OCI-LY3 (cell line): ENCODE measurements around the gene ELMO1.

Experiments
- H2AFZ ChIP-seq: fragments of 200-600, 300-600 bp; shearing (Covaris generic); 2 replicates; pipeline ENCODE4 v1.6.0; 2014; ENCODE audit warnings: antibody characterized with exemption, low read depth, low read length
- H3K27ac ChIP-seq: fragments of 200-600, 300-600 bp; sonication (generic); 2 replicates; pipeline ENCODE4 v1.5.1; 2014; ENCODE audit warnings: mild to moderate bottlenecking, low read length, moderate library complexity, mixed read lengths
- H3K27me3 ChIP-seq: fragments of 200-600, 300-600 bp; sonication (generic); 2 replicates; pipeline ENCODE4 v1.6.1; 2014; ENCODE audit warnings: low read depth, low read length, mixed read lengths
- H3K36me3 ChIP-seq: fragments of 200-600, 300-600 bp; sonication (generic); replicated peaks from 2 replicates; pipeline ENCODE3; 2014; ENCODE audit warnings: low read depth, low read length, mixed read lengths
- H3K4me1 ChIP-seq: fragments of 300-600, 200-600 bp; sonication (generic); 2 replicates; pipeline ENCODE4 v1.6.1; 2014; ENCODE audit warnings: low read length, mixed read lengths
- H3K4me2 ChIP-seq: fragments of 200-600, 300-600 bp; sonication (generic); 2 replicates; pipeline ENCODE4 v1.6.1; 2014; ENCODE audit warnings: low read length, mixed read lengths
- H3K4me3 ChIP-seq: fragments of 300-600, 200-600 bp; sonication (generic); 2 replicates; pipeline ENCODE4 v1.5.1; 2014; ENCODE audit warnings: antibody characterized with exemption, mild to moderate bottlenecking, low read length, moderate library complexity
- H3K79me2 ChIP-seq: fragments of 300-600, 200-600 bp; shearing (Covaris generic); 2 replicates; pipeline ENCODE4 v1.6.1; 2014; ENCODE audit warnings: mild to moderate bottlenecking, low read length, mixed read lengths
- H3K9ac ChIP-seq: fragments of 300-600, 200-600 bp; shearing (Covaris generic); 2 replicates; pipeline ENCODE4 v1.6.0; 2014; ENCODE audit warnings: mild to moderate bottlenecking, low read length, moderate library complexity
- H3K9me3 ChIP-seq: fragments of 200-600, 300-600 bp; shearing (Covaris generic); 2 replicates; pipeline ENCODE4 v1.6.1; 2014; ENCODE audit warnings: low read length, mixed read lengths; ENCODE audit not compliant: insufficient read depth
- H4K20me1 ChIP-seq: fragments of 200-600, 300-600 bp; sonication (generic); 2 replicates; pipeline ENCODE4 v1.6.1; 2016; ENCODE audit warnings: low read length, mixed read lengths; ENCODE audit not compliant: insufficient read depth
- EZH2phosphoT487 ChIP-seq: fragments of 200-600 bp; shearing (Covaris generic); IDR thresholded peaks from 2 replicates; pipeline ENCODE4 v1.6.1; 2018; ENCODE audit warnings: antibody characterized with exemption, mixed run types, low read depth
- TF ChIP-seq, protein P1 (sequence below): fragments of 200-600, 300-600 bp; sonication (generic); IDR thresholded peaks from 2 replicates; pipeline ENCODE4 v1.5.1; 2014; ENCODE audit warnings: antibody characterized with exemption, low read length, low read depth

The ELMO1 gene

DNA sequence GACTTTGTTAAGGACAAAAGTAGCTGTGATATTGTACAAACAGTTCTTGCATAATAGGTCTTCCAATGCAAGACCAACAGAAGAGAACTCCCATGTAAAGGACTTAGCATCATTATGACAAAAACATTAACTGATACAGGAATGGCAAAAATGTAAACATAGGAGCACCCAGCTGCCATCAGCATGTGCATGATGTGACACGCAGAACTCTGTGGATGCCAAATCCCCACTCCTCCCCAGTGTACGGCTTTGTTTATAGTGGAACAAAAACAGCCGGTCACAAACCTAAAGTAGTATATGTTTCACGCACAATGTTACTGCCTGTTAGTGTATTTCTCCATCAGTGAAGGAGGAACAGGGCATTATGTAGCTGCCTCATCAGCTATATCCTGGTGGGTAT lies 408.3 kb downstream of the ELMO1 start:
- H3K9me3 ChIP-seq, result peaks cover 13% of the 10 kb centered on the region; the same call in 1 of the 2 replicates
- H3K36me3 ChIP-seq, result peaks cover 30% of the 10 kb centered on the region
- TF ChIP-seq EZH2phosphoT487, result no peak
- TF ChIP-seq, protein P1, sequence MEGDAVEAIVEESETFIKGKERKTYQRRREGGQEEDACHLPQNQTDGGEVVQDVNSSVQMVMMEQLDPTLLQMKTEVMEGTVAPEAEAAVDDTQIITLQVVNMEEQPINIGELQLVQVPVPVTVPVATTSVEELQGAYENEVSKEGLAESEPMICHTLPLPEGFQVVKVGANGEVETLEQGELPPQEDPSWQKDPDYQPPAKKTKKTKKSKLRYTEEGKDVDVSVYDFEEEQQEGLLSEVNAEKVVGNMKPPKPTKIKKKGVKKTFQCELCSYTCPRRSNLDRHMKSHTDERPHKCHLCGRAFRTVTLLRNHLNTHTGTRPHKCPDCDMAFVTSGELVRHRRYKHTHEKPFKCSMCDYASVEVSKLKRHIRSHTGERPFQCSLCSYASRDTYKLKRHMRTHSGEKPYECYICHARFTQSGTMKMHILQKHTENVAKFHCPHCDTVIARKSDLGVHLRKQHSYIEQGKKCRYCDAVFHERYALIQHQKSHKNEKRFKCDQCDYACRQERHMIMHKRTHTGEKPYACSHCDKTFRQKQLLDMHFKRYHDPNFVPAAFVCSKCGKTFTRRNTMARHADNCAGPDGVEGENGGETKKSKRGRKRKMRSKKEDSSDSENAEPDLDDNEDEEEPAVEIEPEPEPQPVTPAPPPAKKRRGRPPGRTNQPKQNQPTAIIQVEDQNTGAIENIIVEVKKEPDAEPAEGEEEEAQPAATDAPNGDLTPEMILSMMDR, result no peak
- H3K27ac ChIP-seq, result no peak overlapping the region
- H3K9ac ChIP-seq, result no peak overlapping the region
- no peak overlapping the region for H3K4me2 ChIP-seq
- no peaks in the 10 kb centered on the region for H3K4me1 ChIP-seq
- peaks cover 23% of the 10 kb centered on the region; the same call in 1 of the 2 replicates for H4K20me1 ChIP-seq
- no peak overlapping the region for H2AFZ ChIP-seq
- H3K27me3 ChIP-seq, result no peaks in the 10 kb centered on the region
- no peaks in the 10 kb centered on the region; the same call in 1 of the 2 replicates for H3K79me2 ChIP-seq
- H3K4me3 ChIP-seq, result no peak overlapping the region

DNA sequence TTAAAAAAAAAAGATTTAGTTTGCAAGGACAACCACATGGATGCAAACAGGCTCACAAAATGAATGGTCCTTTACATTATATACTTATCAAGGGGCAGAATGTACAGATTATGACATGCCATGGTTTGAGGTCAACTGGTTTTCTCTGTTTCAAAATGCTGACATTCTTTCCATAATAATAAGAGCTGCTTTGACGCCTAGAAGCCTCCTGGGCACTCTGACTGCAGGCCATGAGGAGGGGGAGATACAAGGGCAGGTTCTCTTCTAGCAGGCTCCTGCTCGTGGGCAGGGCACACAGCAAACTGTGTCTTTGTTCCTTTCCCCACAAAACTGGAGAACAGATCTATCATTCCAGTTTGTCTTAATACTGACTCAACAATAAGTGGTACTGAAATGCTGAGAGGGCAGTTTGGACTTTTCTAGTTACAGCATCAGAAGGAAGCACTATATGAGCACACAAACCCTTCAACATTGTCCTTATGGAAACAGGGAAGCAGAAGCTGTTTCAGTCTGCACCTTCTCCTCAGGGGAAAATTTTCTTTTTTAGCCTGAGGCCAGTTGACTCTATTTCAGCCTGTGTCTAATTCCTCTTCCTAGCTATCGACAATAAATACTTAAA lies 409.4 kb downstream of the ELMO1 start:
- H3K79me2 ChIP-seq, result no peaks in the 10 kb centered on the region; the same call in 1 of the 2 replicates
- H3K4me2 ChIP-seq, result no peak overlapping the region
- H2AFZ ChIP-seq, result no peak overlapping the region
- peaks cover 15% of the 10 kb centered on the region; the same call in 1 of the 2 replicates for H4K20me1 ChIP-seq
- H3K4me1 ChIP-seq, result no peaks in the 10 kb centered on the region
- H3K36me3 ChIP-seq, result peaks cover 33% of the 10 kb centered on the region
- peaks cover 13% of the 10 kb centered on the region; the same call in 1 of the 2 replicates for H3K9me3 ChIP-seq
- H3K27me3 ChIP-seq, result no peaks in the 10 kb centered on the region
- TF ChIP-seq EZH2phosphoT487, result no peak
- TF ChIP-seq, protein P1, result no peak
- no peak overlapping the region for H3K9ac ChIP-seq
- H3K4me3 ChIP-seq, result no peak overlapping the region
- no peak overlapping the region for H3K27ac ChIP-seq

DNA sequence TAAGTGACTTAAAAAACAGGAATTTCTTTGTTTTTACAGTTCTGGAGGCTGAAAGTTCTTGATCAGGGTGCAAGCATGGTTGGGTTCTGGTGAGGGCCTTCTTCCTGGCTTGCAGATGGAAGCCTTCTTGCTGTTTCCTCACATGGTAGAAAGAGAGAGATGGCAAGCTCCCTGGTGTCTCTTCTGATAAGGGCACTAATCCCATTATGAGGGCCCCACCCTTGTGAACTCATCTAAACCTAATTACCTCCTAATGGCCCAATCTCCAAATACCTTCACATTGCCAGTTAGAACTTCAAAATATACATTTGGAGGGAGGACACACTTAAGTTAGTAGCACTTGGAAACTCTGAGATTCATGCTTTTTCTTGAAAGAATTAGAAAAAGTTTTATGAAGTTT lies 410.0 kb downstream of the ELMO1 start:
- Histone ChIP-seq H3K4me2 (no peak overlapping the region), H3K9me3 (peaks cover 13% of the 10 kb centered on the region; the same call in 1 of the 2 replicates), H3K4me3 (no peak overlapping the region), H3K27me3 (no peaks in the 10 kb centered on the region), H3K4me1 (no peaks in the 10 kb centered on the region), H4K20me1 (peaks cover 15% of the 10 kb centered on the region; the same call in 1 of the 2 replicates), H3K27ac (no peak overlapping the region), H2AFZ (no peak overlapping the region), H3K79me2 (no peaks in the 10 kb centered on the region; the same call in 1 of the 2 replicates), H3K9ac (no peak overlapping the region), H3K36me3 (peaks cover 33% of the 10 kb centered on the region)
- TF ChIP-seq EZH2phosphoT487, result no peak
- TF ChIP-seq, protein P1, result no peak

DNA sequence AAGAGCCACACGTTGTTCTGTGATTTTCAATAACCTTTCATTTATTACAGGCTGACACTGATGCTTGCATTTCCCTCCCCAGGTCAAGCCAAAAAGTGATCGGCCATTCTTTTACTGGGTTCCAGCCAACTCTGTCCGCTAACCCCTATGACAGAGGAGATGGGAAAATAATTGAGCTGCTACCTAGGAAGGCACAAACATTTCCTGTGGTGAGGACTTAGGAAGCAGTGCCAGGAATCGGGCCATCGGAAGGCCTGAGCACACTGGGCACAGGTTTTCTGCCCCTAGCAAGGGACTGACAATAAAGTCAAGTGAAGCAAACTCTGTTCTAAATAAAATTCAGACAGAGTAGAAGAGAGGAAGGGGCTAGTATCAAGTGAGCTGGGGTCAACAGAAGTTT lies 411.4 kb downstream of the ELMO1 start:
- Histone ChIP-seq H3K27ac (no peak overlapping the region), H3K4me1 (no peaks in the 10 kb centered on the region), H3K4me3 (no peak overlapping the region), H3K27me3 (no peaks in the 10 kb centered on the region), H2AFZ (no peak overlapping the region), H3K9me3 (peaks cover 13% of the 10 kb centered on the region; the same call in 1 of the 2 replicates), H4K20me1 (0 out of 2 replicates have a peak, but pooled peaks cover 15% of the 10 kb centered on the region), H3K36me3 (peaks cover 45% of the 10 kb centered on the region), H3K79me2 (no peaks in the 10 kb centered on the region; the same call in 1 of the 2 replicates), H3K4me2 (no peak overlapping the region), H3K9ac (no peak overlapping the region)
- TF ChIP-seq, protein P1, result no peak
- TF ChIP-seq EZH2phosphoT487, result no peak
